Neural cell (in vitro differentiated cells): ENCODE data around the gene S100A12. TPM values are rescaled to one million over a fixed set of nuclear protein-coding genes. Genes with fewer than 3 reads are reported as not detected.
"Not testable (repeated sequence)": the region's sequence is repeated elsewhere in the genome, so short reads cannot be mapped to it uniquely, and the experiment has no call there.

ENCODE experiments used
- H2AFZ ChIP-seq: fragments of 200-600, 300-800 bp; sonication (generic), shearing (Covaris generic); 2 replicates; pipeline ENCODE4 v1.6.0; 2014; ENCODE audit warnings: low read depth, mild to moderate bottlenecking, antibody characterized with exemption, low read length, moderate library complexity
- H3F3A ChIP-seq: fragments of 200-600 bp; shearing (Covaris generic); 2 replicates; pipeline ENCODE4 v1.6.1; 2016; ENCODE audit warnings: mild to moderate bottlenecking, moderate library complexity, mixed read lengths, antibody characterized with exemption, low read length; ENCODE audit not compliant: insufficient read depth, poor library complexity, severe bottlenecking
- H3K27ac ChIP-seq: fragments of 200-600, 300-800 bp; sonication (generic), shearing (Covaris generic); 2 replicates; pipeline ENCODE4 v1.5.1; 2014; ENCODE audit warnings: mild to moderate bottlenecking, low read length, moderate library complexity
- H3K27me3 ChIP-seq: fragments of 300-800, 200-600 bp; sonication (generic), shearing (Covaris generic); 2 replicates; pipeline ENCODE4 v1.6.0; 2014; ENCODE audit warnings: mild to moderate bottlenecking, low read depth, low read length, moderate library complexity; ENCODE audit not compliant: insufficient read depth
- H3K36me3 ChIP-seq: fragments of 300-800, 200-600 bp; sonication (generic), shearing (Covaris generic); 2 replicates; pipeline ENCODE4 v1.5.1; 2014; ENCODE audit warnings: mild to moderate bottlenecking, antibody characterized with exemption, low read length, moderate library complexity; ENCODE audit not compliant: insufficient read depth
- H3K4me2 ChIP-seq: fragments of 300-800, 200-600 bp; sonication (generic), shearing (Covaris generic); 2 replicates; pipeline ENCODE4 v1.6.0; 2014; ENCODE audit warnings: mild to moderate bottlenecking, low read length
- H3K4me3 ChIP-seq: fragments of 300-800, 200-600 bp; sonication (generic), shearing (Covaris generic); 2 replicates; pipeline ENCODE4 v1.5.1; 2014; ENCODE audit warnings: mild to moderate bottlenecking, low read length, moderate library complexity
- H3K79me2 ChIP-seq: fragments of 200-600 bp; shearing (Covaris generic); replicated peaks from 2 replicates; pipeline ENCODE4 v1.6.0; 2014; ENCODE audit warnings: mild to moderate bottlenecking, low read length, moderate library complexity; ENCODE audit not compliant: insufficient read depth
- H3K9ac ChIP-seq: fragments of 300-800, 200-600 bp; sonication (generic), shearing (Covaris generic); 2 replicates; pipeline ENCODE4 v1.6.1; 2016; ENCODE audit warnings: mild to moderate bottlenecking, low read length, mixed read lengths
- H3K9me2 ChIP-seq: fragments of 200-600 bp; shearing (Covaris generic); 2 replicates; pipeline ENCODE4 v1.6.1; 2016; ENCODE audit warnings: mild to moderate bottlenecking, low read length, mixed read lengths; ENCODE audit not compliant: insufficient read depth
- H3K9me3 ChIP-seq: fragments of 200-600, 300-800 bp; sonication (generic), shearing (Covaris generic); 2 replicates; pipeline ENCODE4 v1.6.1; 2016; ENCODE audit warnings: mild to moderate bottlenecking, mixed run types, low read length, moderate library complexity, mixed read lengths
- H4K20me1 ChIP-seq: fragments of 200-600 bp; shearing (Covaris generic); 2 replicates; pipeline ENCODE4 v1.6.1; 2016; ENCODE audit warnings: mild to moderate bottlenecking, mixed run types; ENCODE audit not compliant: insufficient read depth
- CTCF ChIP-seq: fragments of 450-650 bp; IDR thresholded peaks from 2 replicates; pipeline ENCODE4 v1.5.1; 2014; ENCODE audit warnings: antibody characterized with exemption, mild to moderate bottlenecking, moderate library complexity; ENCODE audit not compliant: poor library complexity, severe bottlenecking
- EP300 ChIP-seq: fragments of 450-650 bp; conservative IDR thresholded peaks from 2 replicates; pipeline ENCODE4 v1.6.1; 2014; ENCODE audit warnings: antibody characterized with exemption, mild to moderate bottlenecking, moderate library complexity; ENCODE audit not compliant: poor library complexity, severe bottlenecking
- EZH2 ChIP-seq: fragments of 200-600, 300-800 bp; shearing (Covaris generic), sonication (generic); IDR thresholded peaks from 2 replicates; pipeline ENCODE4 v1.6.1; 2014; ENCODE audit warnings: antibody characterized with exemption, low read length, borderline replicate concordance, mild to moderate bottlenecking; ENCODE audit not compliant: insufficient read depth, poor library complexity, severe bottlenecking
- MXI1 ChIP-seq: fragments of 450-650 bp; conservative IDR thresholded peaks from 2 replicates; pipeline ENCODE4 v1.6.1; 2014; ENCODE audit warnings: antibody characterized with exemption, mild to moderate bottlenecking; ENCODE audit not compliant: poor library complexity, severe bottlenecking
- POLR2AphosphoS5 ChIP-seq: IDR thresholded peaks from 2 replicates; pipeline ENCODE4 v1.6.1; 2012
- RAD21 ChIP-seq: fragments of 450-650 bp; conservative IDR thresholded peaks from 2 replicates; pipeline ENCODE4 v1.6.1; 2014; ENCODE audit warnings: antibody characterized with exemption, mild to moderate bottlenecking, moderate library complexity
- REST ChIP-seq: IDR thresholded peaks from 2 replicates; pipeline ENCODE4 v1.6.1; 2012; ENCODE audit warnings: borderline replicate concordance
- SMC3 ChIP-seq: fragments of 450-650 bp; conservative IDR thresholded peaks from 2 replicates; pipeline ENCODE4 v1.6.1; 2014; ENCODE audit warnings: antibody characterized with exemption, mild to moderate bottlenecking, moderate library complexity; ENCODE audit not compliant: poor library complexity
- TAF1 ChIP-seq: IDR thresholded peaks from 2 replicates; pipeline ENCODE4 v1.6.1; 2012; ENCODE audit warnings: low read depth
- polyA plus RNA-seq: library from polyadenylated mRNA; depleted of rRNA; stranded (reverse); fragments of >200 nt; gene quantifications from 2 replicates; pipeline ENCODE4 v1.2.3, GENCODE V29; 2014

The S100A12 gene
- polyA plus RNA-seq, 1 donor from 2014 or later: not detected

- H3K27me3 ChIP-seq, H3K9me3 ChIP-seq, H3K79me2 ChIP-seq, H3K4me3 ChIP-seq, H2AFZ ChIP-seq, H3K27ac ChIP-seq, H4K20me1 ChIP-seq, H3K36me3 ChIP-seq, H3F3A ChIP-seq, H3K9me2 ChIP-seq, H3K9ac ChIP-seq, H3K4me2 ChIP-seq: not testable (repeated sequence)
These were observed 28.4 kb downstream of the S100A12 start for GRCh38 chr1:153347049-153347448.

- Histone ChIP-seq H3F3A (no peaks in the 10 kb centered on the region), H3K9ac (no peak overlapping the region)
These were observed 29.2 kb downstream of the S100A12 start for GRCh38 chr1:153346077-153346723.

More at GRCh38 chr1:153346077-153346723, 29.2 kb downstream of the S100A12 start:
- no peak for TF ChIP-seq MXI1
- TF ChIP-seq RAD21: no peak
- no peak for TF ChIP-seq REST
- no peak for TF ChIP-seq EP300
- no peak for TF ChIP-seq EZH2
- no peak for TF ChIP-seq CTCF
- no peak for TF ChIP-seq SMC3
- TF ChIP-seq TAF1: no peak
- no peak for TF ChIP-seq POLR2AphosphoS5
- H3K4me3 ChIP-seq: no peak overlapping the region
- no peak overlapping the region for H2AFZ ChIP-seq
- no peaks in the 10 kb centered on the region for H3K27me3 ChIP-seq
- no peaks in the 10 kb centered on the region for H3K9me2 ChIP-seq
- no peak overlapping the region for H3K27ac ChIP-seq
- no peaks in the 10 kb centered on the region for H4K20me1 ChIP-seq
- no peak overlapping the region for H3K4me2 ChIP-seq
- H3K9me3 ChIP-seq: no peaks in the 10 kb centered on the region
- H3K79me2 ChIP-seq: no peaks in the 10 kb centered on the region
- no peaks in the 10 kb centered on the region for H3K36me3 ChIP-seq
